Measurements from ENCODE around the gene GP9. TPM values are rescaled to one million over a fixed set of nuclear protein-coding genes. Genes with fewer than 3 reads are reported as not detected.
"Not testable (repeated sequence)": the region's sequence is repeated elsewhere in the genome, so short reads cannot be mapped to it uniquely, and the experiment has no call there.

Gene GP9
- total RNA-seq, 1 experiment from 2014 or later: not detected

- no peak for DNase-seq (ENCODE audit: low spot score)
- in situ Hi-C loops (cut with HindIII; ENCODE audit: low sequenced_read_pairs): no loop called here
Observed at GRCh38 chr3:129065016-129065719, 4.6 kb downstream of the GP9 start.

DNA sequence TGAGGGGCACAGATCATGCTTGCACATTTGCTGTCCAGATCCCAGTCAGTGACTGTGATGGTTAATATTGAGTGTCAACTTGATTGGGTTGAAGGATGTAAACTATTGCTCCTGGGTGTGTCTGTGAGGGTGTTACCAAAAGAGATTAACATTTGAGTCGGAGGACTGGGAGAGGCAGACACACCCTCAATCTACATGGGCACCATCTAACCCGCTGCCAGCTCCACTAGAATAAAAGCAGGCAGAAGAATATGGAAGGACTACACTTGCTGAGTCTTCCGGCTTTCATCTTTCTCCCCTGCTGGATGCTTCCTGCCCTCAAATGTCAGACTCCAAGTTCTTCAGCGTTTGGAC is 5.1 kb downstream of the GP9 start:
- no peak for DNase-seq (ENCODE audit: low spot score)
- in situ Hi-C loops (cut with HindIII; ENCODE audit: low sequenced_read_pairs): no loop called here

GRCh38 chr3:129067719-129068118 is 7.1 kb downstream of the GP9 start:
- in situ Hi-C loops (cut with HindIII; ENCODE audit: low sequenced_read_pairs); DNase-seq (ENCODE audit: low spot score): not testable (repeated sequence)

DNA sequence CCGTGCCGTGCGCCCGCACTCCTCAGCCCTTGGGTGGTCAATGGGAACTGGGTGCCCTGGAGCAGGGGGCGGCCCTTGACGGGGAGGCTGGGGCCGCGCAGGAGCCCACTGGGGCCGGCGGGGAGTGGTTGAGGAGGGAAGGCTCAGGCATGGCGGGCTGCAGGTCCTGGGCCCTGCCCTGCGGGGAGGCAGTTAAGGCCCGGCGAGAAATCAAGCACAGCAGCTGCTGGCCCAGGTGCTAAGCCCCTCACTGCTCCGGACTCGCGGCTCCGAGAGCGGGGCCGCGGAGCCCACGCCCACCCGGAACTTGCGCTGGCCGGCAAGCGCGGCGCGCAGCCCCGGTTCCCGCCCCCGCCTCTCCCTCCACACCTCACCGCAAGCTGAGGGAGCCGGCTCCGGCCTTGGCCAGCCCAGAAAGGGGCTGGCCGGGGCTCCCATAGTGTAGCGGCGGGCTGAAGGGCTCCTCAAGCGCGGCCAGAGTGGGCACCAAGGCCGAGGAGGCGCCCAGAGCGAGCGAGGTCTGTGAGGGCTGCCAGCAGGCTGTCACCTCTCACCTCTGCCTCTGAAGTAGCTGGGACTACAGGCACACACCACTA is 7.8 kb downstream of the GP9 start:
- no peak for DNase-seq (ENCODE audit: low spot score)
- in situ Hi-C loops (cut with HindIII; ENCODE audit: low sequenced_read_pairs): no loop called here

GRCh38 chr3:129069313-129070085 is 8.9 kb downstream of the GP9 start:
- DNase-seq (ENCODE audit: low spot score); in situ Hi-C loops (cut with HindIII; ENCODE audit: low sequenced_read_pairs): not testable (repeated sequence)

DNA sequence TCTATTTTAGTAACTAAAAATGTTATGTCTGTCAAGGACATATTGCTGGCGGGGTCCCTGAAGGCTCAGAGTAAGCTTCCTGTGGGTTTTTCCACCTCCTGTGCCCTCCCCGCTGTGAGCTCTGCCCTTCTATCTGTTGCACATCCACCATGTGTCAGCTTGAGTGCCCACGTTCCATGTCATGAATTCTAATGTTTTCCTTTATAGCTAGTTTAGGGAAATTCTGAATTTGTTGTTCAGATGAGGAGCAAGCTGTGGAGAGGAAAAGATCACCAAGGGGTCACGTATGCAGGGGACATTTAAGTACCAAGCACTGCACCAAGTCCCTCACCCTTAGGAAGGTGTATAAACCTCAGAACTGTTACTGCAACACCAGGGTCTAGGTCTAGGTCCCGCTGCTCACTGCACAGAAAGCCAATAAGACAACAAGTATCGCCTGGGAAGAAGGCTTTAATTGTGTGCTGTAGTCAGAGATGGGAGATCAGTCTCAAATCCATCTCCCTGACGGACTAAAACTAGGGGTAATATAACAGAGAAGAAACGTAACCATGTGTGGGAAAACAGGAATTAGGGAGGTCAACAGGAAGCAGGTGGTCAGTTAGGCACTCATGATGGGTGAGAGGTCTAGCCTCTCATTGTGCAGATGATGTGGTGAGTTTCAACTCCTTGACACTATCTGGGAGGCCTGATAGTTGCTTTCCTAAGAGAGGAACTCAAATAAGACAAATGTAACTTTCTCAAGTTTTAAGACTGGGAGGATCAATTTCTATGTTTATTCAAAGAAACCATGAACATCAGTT is 9.7 kb downstream of the GP9 start:
- no peak for DNase-seq (ENCODE audit: low spot score)
- in situ Hi-C loops (cut with HindIII; ENCODE audit: low sequenced_read_pairs): no loop called here

GRCh38 chr3:129077222-129077621 is 16.6 kb downstream of the GP9 start:
- no peak for DNase-seq (ENCODE audit: low spot score)
- in situ Hi-C loops (cut with HindIII; ENCODE audit: low sequenced_read_pairs): no loop called here

GRCh38 chr3:129078510-129078909 is 17.9 kb downstream of the GP9 start:
- in situ Hi-C loops (cut with HindIII; ENCODE audit: low sequenced_read_pairs): no loop called here

DNA sequence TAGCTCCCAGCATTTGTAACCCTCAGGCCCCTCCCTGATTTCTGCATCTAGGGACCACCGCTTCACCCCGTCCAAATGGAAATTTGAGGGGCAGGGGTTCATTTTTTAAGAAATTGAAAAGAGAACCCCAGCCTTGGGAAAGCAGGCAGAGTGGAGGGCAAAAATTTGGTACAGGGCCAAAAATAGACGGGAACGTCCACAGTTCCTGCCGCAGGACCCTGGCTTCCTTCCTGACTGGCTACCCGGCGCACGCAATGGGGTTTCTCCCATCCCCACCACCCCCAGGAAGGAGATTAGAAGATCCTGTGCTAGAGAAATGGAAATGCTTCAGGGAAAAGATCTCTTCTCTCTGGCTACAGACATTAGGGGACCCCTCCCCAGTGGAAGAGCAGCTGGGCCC is 20.9 kb downstream of the GP9 start:
- no peak for DNase-seq (ENCODE audit: low spot score)
- in situ Hi-C loops (cut with HindIII; ENCODE audit: low sequenced_read_pairs): no loop called here

More at GRCh38 chr3:129078510-129078909, 17.9 kb downstream of the GP9 start:
- no peak for DNase-seq (ENCODE audit: low spot score)

DNA sequence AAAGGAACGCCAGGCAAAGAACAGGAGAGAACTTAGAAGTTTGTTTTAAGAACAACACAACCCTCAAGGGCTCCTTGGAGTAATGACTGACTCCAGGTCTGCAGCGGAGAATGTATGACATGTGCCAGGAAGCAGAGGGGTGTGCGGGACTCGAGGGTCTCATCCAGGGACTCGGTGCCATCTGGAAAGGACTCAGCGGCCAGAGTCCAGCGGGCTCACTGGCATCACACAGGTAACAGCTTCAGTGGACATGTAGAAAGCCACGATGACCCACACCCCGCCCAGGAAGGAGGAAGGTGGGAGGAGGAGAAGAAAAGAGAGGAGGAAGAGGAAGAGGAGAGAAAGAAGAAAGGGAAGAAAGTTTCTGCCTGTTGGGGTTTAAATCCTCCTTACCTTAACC is 21.4 kb downstream of the GP9 start:
- in situ Hi-C loops (cut with HindIII; ENCODE audit: low sequenced_read_pairs): no loop called here
- no peak for DNase-seq (ENCODE audit: low spot score)

DNA sequence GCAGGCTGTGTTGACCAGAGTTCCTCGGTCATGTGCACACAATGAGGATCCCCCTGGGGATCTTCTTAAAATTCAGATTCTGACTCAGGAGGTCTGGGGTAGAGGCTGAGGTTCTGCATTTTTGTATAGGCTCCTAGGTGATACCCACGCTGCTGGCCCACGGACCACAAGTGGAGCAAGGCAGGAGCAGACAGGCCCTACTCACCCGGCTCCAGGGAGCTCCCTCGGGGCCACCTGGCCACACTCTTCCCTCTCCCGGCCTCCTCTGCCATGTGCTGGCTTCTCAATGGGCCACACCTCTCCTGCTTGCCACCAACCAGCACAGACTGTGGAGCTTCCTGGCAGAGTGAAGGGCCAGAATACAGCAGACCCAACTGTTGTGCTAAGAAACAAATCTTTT is 23.9 kb downstream of the GP9 start:
- DNase-seq (ENCODE audit: low spot score): no peak
- in situ Hi-C loops (cut with HindIII; ENCODE audit: low sequenced_read_pairs): no loop called here

DNA sequence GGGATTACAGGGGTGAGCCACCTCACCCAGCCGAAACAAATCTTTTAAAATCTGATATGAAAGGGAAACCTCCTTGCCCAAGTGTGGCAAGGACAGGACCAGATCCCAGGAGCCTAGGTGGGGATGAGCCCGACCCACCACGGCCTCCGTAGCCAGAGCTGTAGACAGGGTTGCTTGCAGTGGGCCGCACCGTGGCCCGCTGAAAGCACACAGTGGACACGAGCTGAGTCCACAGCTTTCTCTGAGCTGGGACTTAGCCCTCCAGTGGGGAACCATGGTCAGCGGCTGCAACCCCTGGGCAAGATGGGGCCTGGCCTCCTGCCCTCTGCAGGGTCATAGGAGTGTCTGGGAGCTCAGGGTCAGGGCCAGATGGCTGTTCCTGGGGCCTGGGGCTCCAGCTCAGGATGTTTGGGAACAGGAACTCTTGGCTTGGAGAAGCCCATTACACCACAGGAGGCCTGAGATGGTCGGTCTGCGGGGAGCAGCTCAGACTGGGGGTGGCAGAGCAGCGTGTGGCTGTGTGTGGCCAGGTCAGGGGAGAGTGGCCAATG is 24.7 kb downstream of the GP9 start:
- in situ Hi-C loops (cut with HindIII; ENCODE audit: low sequenced_read_pairs): no loop called here
- DNase-seq (ENCODE audit: low spot score): no peak

GRCh38 chr3:129085818-129086217 is 25.2 kb downstream of the GP9 start:
- no peak for DNase-seq (ENCODE audit: low spot score)
- in situ Hi-C loops (cut with HindIII; ENCODE audit: low sequenced_read_pairs): no loop called here

GRCh38 chr3:129087138-129087702 is 26.6 kb downstream of the GP9 start:
- DNase-seq (ENCODE audit: low spot score): no peak
- in situ Hi-C loops (cut with HindIII; ENCODE audit: low sequenced_read_pairs): no loop called here

DNA sequence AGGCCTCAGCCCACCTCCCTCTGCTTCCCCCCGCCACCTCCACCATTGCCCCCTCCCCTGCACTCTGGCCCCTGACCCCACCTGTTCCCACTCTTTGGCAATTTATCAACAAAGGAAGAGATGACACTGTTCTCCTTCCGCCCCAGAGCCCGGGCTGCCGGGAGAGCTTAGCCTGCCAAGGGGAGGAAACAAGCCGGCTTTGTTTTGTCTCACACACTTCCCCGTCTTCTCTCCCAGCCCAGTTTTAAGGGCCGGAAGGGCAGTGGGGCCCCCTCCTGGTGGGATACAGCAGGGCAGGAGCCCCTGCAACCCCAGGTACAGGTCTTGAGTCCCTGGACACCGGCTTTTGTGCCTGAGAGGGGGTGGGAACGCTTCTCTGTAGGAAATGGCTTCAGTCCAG is 27.3 kb downstream of the GP9 start:
- DNase-seq (ENCODE audit: low spot score); in situ Hi-C loops (cut with HindIII; ENCODE audit: low sequenced_read_pairs): not testable (repeated sequence)

GRCh38 chr3:129088312-129088711 is 27.7 kb downstream of the GP9 start:
- in situ Hi-C loops (cut with HindIII; ENCODE audit: low sequenced_read_pairs); DNase-seq (ENCODE audit: low spot score): not testable (repeated sequence)

DNA sequence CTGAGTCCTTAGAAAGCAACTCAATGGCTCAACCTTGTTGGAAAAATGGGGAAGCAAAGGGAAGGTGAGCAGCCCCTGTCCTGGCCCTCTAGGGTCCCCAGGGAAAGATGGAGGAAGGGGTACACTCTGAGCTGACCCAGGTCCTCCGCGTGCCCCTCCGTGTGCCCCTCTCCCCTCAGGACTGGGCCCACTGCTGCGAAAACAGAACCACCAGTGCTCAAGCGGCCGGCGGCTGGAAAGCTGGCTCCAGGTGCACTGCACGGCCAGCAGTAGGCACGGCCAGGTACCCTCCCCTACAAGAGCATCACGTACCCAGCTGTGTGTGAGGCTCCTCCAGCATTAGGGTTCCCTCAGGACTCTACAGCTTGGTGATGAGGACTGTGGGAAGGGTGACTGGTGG is 34.7 kb downstream of the GP9 start:
- in situ Hi-C loops (cut with HindIII; ENCODE audit: low sequenced_read_pairs): no loop called here
- no peak for DNase-seq (ENCODE audit: low spot score)

DNA sequence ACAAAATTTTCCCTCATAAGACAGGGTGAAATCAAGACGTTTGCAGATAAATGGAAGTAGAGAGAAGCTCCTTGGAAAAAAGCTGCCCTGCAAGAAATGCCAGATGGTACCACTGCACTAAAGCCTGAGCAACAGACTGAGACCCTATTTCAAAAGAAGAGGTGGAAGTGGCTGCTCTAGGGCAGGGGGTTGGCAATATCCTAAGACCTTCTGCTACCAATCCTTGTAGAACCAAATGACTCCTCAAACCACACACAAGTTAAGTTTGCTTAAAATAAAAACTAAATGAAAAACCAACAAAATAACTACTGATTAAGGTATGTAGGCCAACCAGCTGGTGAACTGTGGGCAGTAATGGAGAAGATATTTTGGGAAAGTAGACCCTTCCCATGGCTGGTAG is 39.7 kb downstream of the GP9 start:
- DNase-seq (ENCODE audit: low spot score): no peak
- in situ Hi-C loops (cut with HindIII; ENCODE audit: low sequenced_read_pairs): no loop called here

All from G401 (cell line).